Measurements from ENCODE around the gene CEP57L1. TPM values are rescaled to one million over a fixed set of nuclear protein-coding genes. Genes with fewer than 3 reads are reported as not detected.

Gene CEP57L1
- total RNA-seq, 2 experiments from 2014 or later = 23.8 to 36.9 TPM

- no peaks in the 10 kb centered on the region for H3K36me3 Mint-ChIP-seq (ENCODE audit: low read depth)
- intact Hi-C loops (cut with DNase I, micrococcal nuclease) = loop anchor here in 1 of 2 experiments (5.0 kb wide), 1 partner anchor 959 kb away; no protein-coding TSS in a partner anchor
- H3K27ac Mint-ChIP-seq = peak overlapping the region; percentile 33
- POLR2A ChIA-PET = no interaction called here
- peaks cover 42% of the 10 kb centered on the region for H3K4me1 Mint-ChIP-seq
- CTCF ChIA-PET = interaction anchor here (0.7 to 1.2 kb wide), 2 partner anchors 18 to 145 kb away, joined by 3 read pairs; no protein-coding TSS in a partner anchor
- DNase-seq (no peak), ATAC-seq (no peak)
- no peaks in the 10 kb centered on the region for H3K9me3 Mint-ChIP-seq (ENCODE audit: low read depth)
- H3K4me3 Mint-ChIP-seq = peak overlapping the region; percentile 91
- no peaks in the 10 kb centered on the region for H3K27me3 Mint-ChIP-seq
Observed at GRCh38 chr6:109091314-109092024, 3.8 kb upstream of the CEP57L1 start.

- H3K4me3 Mint-ChIP-seq = peak overlapping the region; percentile 91
- CTCF ChIA-PET = interaction anchor here (0.7 to 1.2 kb wide), 2 partner anchors 19 to 146 kb away, joined by 3 read pairs; no protein-coding TSS in a partner anchor
- H3K27ac Mint-ChIP-seq = peak overlapping the region; percentile 33
- peaks cover 46% of the 10 kb centered on the region for H3K4me1 Mint-ChIP-seq
- no peaks in the 10 kb centered on the region for H3K27me3 Mint-ChIP-seq
- ATAC-seq (no peak), DNase-seq (no peak)
- no peaks in the 10 kb centered on the region for H3K36me3 Mint-ChIP-seq (ENCODE audit: low read depth)
- POLR2A ChIA-PET = no interaction called here
- intact Hi-C loops (cut with DNase I, micrococcal nuclease) = loop anchor here in 1 of 2 experiments (5.0 kb wide), 1 partner anchor 960 kb away; no protein-coding TSS in a partner anchor
- H3K9me3 Mint-ChIP-seq (ENCODE audit: low read depth) = no peaks in the 10 kb centered on the region
Observed at GRCh38 chr6:109092074-109092473, 3.2 kb upstream of the CEP57L1 start.

- H3K27me3 Mint-ChIP-seq = no peaks in the 10 kb centered on the region
- peaks cover 46% of the 10 kb centered on the region for H3K4me1 Mint-ChIP-seq
- peaks cover 4% of the 10 kb centered on the region for H3K36me3 Mint-ChIP-seq (ENCODE audit: low read depth)
- intact Hi-C loops (cut with DNase I, micrococcal nuclease) = loop anchor here (1.0 to 5.0 kb wide), 9 partner anchors 85 to 1020 kb away; partner anchors contain the start of genes ARMC2 (in 1 of the 2), MICAL1 (in 1 of the 2), OSTM1 (in 1 of the 2) and ZBTB24 (in 1 of the 2)
- no peaks in the 10 kb centered on the region for H3K9me3 Mint-ChIP-seq (ENCODE audit: low read depth)
- H3K27ac Mint-ChIP-seq = peak overlapping the region; percentile 79
- H3K4me3 Mint-ChIP-seq = peak overlapping the region; percentile 91
- no peak for DNase-seq
- ATAC-seq = no peak
- CTCF ChIA-PET = interaction anchor here (0.6 to 2.0 kb wide), 8 partner anchors 13 to 1115 kb away, joined by 3 to 12 read pairs (median 3); no protein-coding TSS in a partner anchor
- POLR2A ChIA-PET = interaction anchor here (0.5 to 1.8 kb wide), 7 partner anchors 71 to 385 kb away, joined by 3 to 23 read pairs (median 5); partner anchors contain the start of genes CD164, PPIL6 and SMPD2
Observed at GRCh38 chr6:109093732-109094415, 1.4 kb upstream of the CEP57L1 start.

- Mint-ChIP-seq H3K27me3 (no peaks in the 10 kb centered on the region), H3K27ac (peak within 1 kb of the TSS; percentile 99), H3K4me1 (peaks cover 46% of the 10 kb centered on the region), H3K4me3 (peak within 1 kb of the TSS; percentile 91), H3K9me3 (ENCODE audit: low read depth) (no peaks in the 10 kb centered on the region), H3K36me3 (ENCODE audit: low read depth) (peaks cover 8% of the 10 kb centered on the region)
- intact Hi-C loops (cut with DNase I, micrococcal nuclease) = loop anchor here (1.0 to 5.0 kb wide), 18 partner anchors 85 to 1136 kb away; partner anchors contain the start of genes CD164 (in 2 of the 2), SNX3 (in 2 of the 2), AK9 (in 1 of the 2) and ARMC2 (in 1 of the 2)
- POLR2A ChIA-PET = interaction anchor here (0.5 to 1.8 kb wide), 10 partner anchors 71 to 535 kb away, joined by 3 to 23 read pairs (median 4); partner anchors contain the start of genes CD164, PPIL6 and SMPD2
- DNase-seq (peak; percentile 93), ATAC-seq (peak; percentile 80)
- CTCF ChIA-PET = interaction anchor here (0.6 to 2.0 kb wide), 5 partner anchors 12 to 553 kb away, joined by 3 to 12 read pairs (median 4); no protein-coding TSS in a partner anchor
Observed at GRCh38 chr6:109094416-109095035, 781 bp upstream of the CEP57L1 start, which contains the start of gene SESN1. SESN1 (minus strand) TSS chr6:109094846; CDS start chr6:109094073, 773 bp downstream.

GRCh38 chr6:109095835-109096084, 453 bp downstream of the CEP57L1 start:
- no peaks in the 10 kb centered on the region for H3K27me3 Mint-ChIP-seq
- peaks cover 42% of the 10 kb centered on the region for H3K4me1 Mint-ChIP-seq
- intact Hi-C loops (cut with DNase I, micrococcal nuclease) = loop anchor here (1.0 to 2.0 kb wide), 13 partner anchors 87 to 1137 kb away; partner anchors contain the start of genes CD164 (in 2 of the 2), SNX3 (in 2 of the 2), AK9 (in 1 of the 2) and CDC40 (in 1 of the 2)
- H3K9me3 Mint-ChIP-seq (ENCODE audit: low read depth) = no peaks in the 10 kb centered on the region
- H3K27ac Mint-ChIP-seq = peak overlapping the region; percentile 99
- CTCF ChIA-PET = interaction anchor here (0.7 to 2.0 kb wide), 2 partner anchors 23 to 308 kb away, joined by 3 to 12 read pairs; no protein-coding TSS in a partner anchor
- peak overlapping the region; percentile 91 for H3K4me3 Mint-ChIP-seq
- ATAC-seq = no peak
- H3K36me3 Mint-ChIP-seq (ENCODE audit: low read depth) = peaks cover 11% of the 10 kb centered on the region
- DNase-seq = no peak
- POLR2A ChIA-PET = interaction anchor here (1.3 kb wide), 1 partner anchor 537 kb away, joined by 5 read pairs; no protein-coding TSS in a partner anchor

- ATAC-seq (no peak), DNase-seq (no peak)
- intact Hi-C loops (cut with DNase I, micrococcal nuclease) = no loop called here
- peaks cover 41% of the 10 kb centered on the region for H3K4me1 Mint-ChIP-seq
- H3K9me3 Mint-ChIP-seq (ENCODE audit: low read depth) = no peaks in the 10 kb centered on the region
- peak overlapping the region; percentile 91 for H3K4me3 Mint-ChIP-seq
- peaks cover 11% of the 10 kb centered on the region for H3K36me3 Mint-ChIP-seq (ENCODE audit: low read depth)
- CTCF ChIA-PET = interaction anchor here (1.5 kb wide), 1 partner anchor 287 kb away, joined by 5 read pairs; no protein-coding TSS in a partner anchor
- no peaks in the 10 kb centered on the region for H3K27me3 Mint-ChIP-seq
- POLR2A ChIA-PET = interaction anchor here (0.6 kb wide), 1 partner anchor 461 kb away, joined by 3 read pairs; no protein-coding TSS in a partner anchor
- H3K27ac Mint-ChIP-seq = peak overlapping the region; percentile 73
Observed at GRCh38 chr6:109096208-109096607, 901 bp downstream of the CEP57L1 start.

GRCh38 chr6:109097661-109098060, 2.4 kb downstream of the CEP57L1 start:
- no peak overlapping the region for H3K27ac Mint-ChIP-seq
- H3K4me3 Mint-ChIP-seq = no peak overlapping the region
- intact Hi-C loops (cut with DNase I, micrococcal nuclease) = no loop called here
- ATAC-seq (no peak), DNase-seq (no peak)
- ChIA-PET CTCF (no interaction called here), POLR2A (no interaction called here)
- H3K9me3 Mint-ChIP-seq (ENCODE audit: low read depth) = no peaks in the 10 kb centered on the region
- H3K36me3 Mint-ChIP-seq (ENCODE audit: low read depth) = peaks cover 12% of the 10 kb centered on the region
- H3K4me1 Mint-ChIP-seq = peaks cover 26% of the 10 kb centered on the region
- no peaks in the 10 kb centered on the region for H3K27me3 Mint-ChIP-seq

GRCh38 chr6:109102762-109103161, 7.5 kb downstream of the CEP57L1 start:
- peaks cover 2% of the 10 kb centered on the region for H3K4me1 Mint-ChIP-seq
- no peaks in the 10 kb centered on the region for H3K27me3 Mint-ChIP-seq
- no peak for DNase-seq
- intact Hi-C loops (cut with DNase I, micrococcal nuclease) = no loop called here
- no peak overlapping the region for H3K4me3 Mint-ChIP-seq
- no peak for ATAC-seq
- CTCF ChIA-PET = no interaction called here
- no peaks in the 10 kb centered on the region for H3K9me3 Mint-ChIP-seq (ENCODE audit: low read depth)
- no peak overlapping the region for H3K27ac Mint-ChIP-seq
- peaks cover 11% of the 10 kb centered on the region for H3K36me3 Mint-ChIP-seq (ENCODE audit: low read depth)
- POLR2A ChIA-PET = no interaction called here

- H3K9me3 Mint-ChIP-seq (ENCODE audit: low read depth) = no peaks in the 10 kb centered on the region
- intact Hi-C loops (cut with DNase I, micrococcal nuclease) = no loop called here
- no peak overlapping the region for H3K27ac Mint-ChIP-seq
- DNase-seq (no peak), ATAC-seq (peak; percentile 30)
- POLR2A ChIA-PET = interaction anchor here (1.0 kb wide), 1 partner anchor 280 kb away, joined by 4 read pairs; no protein-coding TSS in a partner anchor
- no peaks in the 10 kb centered on the region for H3K27me3 Mint-ChIP-seq
- H3K36me3 Mint-ChIP-seq (ENCODE audit: low read depth) = peaks cover 8% of the 10 kb centered on the region
- H3K4me3 Mint-ChIP-seq = no peak overlapping the region
- CTCF ChIA-PET = no interaction called here
- H3K4me1 Mint-ChIP-seq = peaks cover 2% of the 10 kb centered on the region
Observed at GRCh38 chr6:109103942-109104341, 8.6 kb downstream of the CEP57L1 start.

- Mint-ChIP-seq H3K27ac (no peak overlapping the region), H3K27me3 (no peaks in the 10 kb centered on the region), H3K4me3 (no peak overlapping the region), H3K9me3 (ENCODE audit: low read depth) (no peaks in the 10 kb centered on the region), H3K36me3 (ENCODE audit: low read depth) (peaks cover 5% of the 10 kb centered on the region), H3K4me1 (peaks cover 2% of the 10 kb centered on the region)
- ATAC-seq (no peak), DNase-seq (no peak)
- ChIA-PET CTCF (interaction anchor here (0.7 kb wide), 1 partner anchor 492 kb away, joined by 3 read pairs; no protein-coding TSS in a partner anchor), POLR2A (interaction anchor here (1.0 kb wide), 1 partner anchor 280 kb away, joined by 4 read pairs; no protein-coding TSS in a partner anchor)
- intact Hi-C loops (cut with DNase I, micrococcal nuclease) = no loop called here
Observed at GRCh38 chr6:109104512-109104911, 9.2 kb downstream of the CEP57L1 start.

Measured in activated CD4-positive, alpha-beta T cell treated with anti-CD3 and anti-CD28 coated beads for 36 hours (primary cell).